ENCODE measurements around the gene NCR3LG1.

The NCR3LG1 gene

GRCh38 chr11:17382046-17382728 is 30.6 kb downstream of the NCR3LG1 start:
- TF ChIP-seq GATA2 (IDR thresholded peaks at IDR 0.05; ENCODE audit: low read depth, low read length) (no peak), GATA3 (IDR thresholded peaks at IDR 0.05; ENCODE audit: low read depth, low read length) (no peak)

GRCh38 chr11:17383461-17383860 is 31.9 kb downstream of the NCR3LG1 start:
- no peak for TF ChIP-seq GATA3 (IDR thresholded peaks at IDR 0.05; ENCODE audit: low read depth, low read length)
- TF ChIP-seq GATA2 (IDR thresholded peaks at IDR 0.05; ENCODE audit: low read depth, low read length): no peak

GRCh38 chr11:17384002-17384511 is 32.5 kb downstream of the NCR3LG1 start:
- TF ChIP-seq GATA2 (IDR thresholded peaks at IDR 0.05; ENCODE audit: low read depth, low read length) (no peak), GATA3 (IDR thresholded peaks at IDR 0.05; ENCODE audit: low read depth, low read length) (no peak)

GRCh38 chr11:17385492-17385891 is 33.9 kb downstream of the NCR3LG1 start:
- no peak for TF ChIP-seq GATA2 (IDR thresholded peaks at IDR 0.05; ENCODE audit: low read depth, low read length)
- TF ChIP-seq GATA3 (IDR thresholded peaks at IDR 0.05; ENCODE audit: low read depth, low read length): no peak

GRCh38 chr11:17385926-17386325 is 34.3 kb downstream of the NCR3LG1 start:
- no peak for TF ChIP-seq GATA3 (IDR thresholded peaks at IDR 0.05; ENCODE audit: low read depth, low read length)
- TF ChIP-seq GATA2 (IDR thresholded peaks at IDR 0.05; ENCODE audit: low read depth, low read length): no peak

GRCh38 chr11:17386331-17387084 is 34.9 kb downstream of the NCR3LG1 start:
- TF ChIP-seq GATA2 (IDR thresholded peaks at IDR 0.05; ENCODE audit: low read depth, low read length): no peak

GRCh38 chr11:17387254-17387653 is 35.7 kb downstream of the NCR3LG1 start:
- TF ChIP-seq GATA2 (IDR thresholded peaks at IDR 0.05; ENCODE audit: low read depth, low read length): no peak
- no peak for TF ChIP-seq GATA3 (IDR thresholded peaks at IDR 0.05; ENCODE audit: low read depth, low read length)

GRCh38 chr11:17387811-17388210 is 36.2 kb downstream of the NCR3LG1 start:
- no peak for TF ChIP-seq GATA3 (IDR thresholded peaks at IDR 0.05; ENCODE audit: low read depth, low read length)
- TF ChIP-seq GATA2 (IDR thresholded peaks at IDR 0.05; ENCODE audit: low read depth, low read length): no peak

GRCh38 chr11:17388609-17389210 is 37.1 kb downstream of the NCR3LG1 start, which contains the start of gene KCNJ11:
Gene KCNJ11 (minus strand): TSS chr11:17388659. CDS start chr11:17388091, 568 bp downstream.
- TF ChIP-seq GATA3 (IDR thresholded peaks at IDR 0.05; ENCODE audit: low read depth, low read length): no peak
- TF ChIP-seq GATA2 (IDR thresholded peaks at IDR 0.05; ENCODE audit: low read depth, low read length): no peak

- TF ChIP-seq GATA3 (IDR thresholded peaks at IDR 0.05; ENCODE audit: low read depth, low read length) (no peak), GATA2 (IDR thresholded peaks at IDR 0.05; ENCODE audit: low read depth, low read length) (no peak)
Measured at GRCh38 chr11:17389211-17389956, 37.8 kb downstream of the NCR3LG1 start.

GRCh38 chr11:17389957-17390649 is 38.5 kb downstream of the NCR3LG1 start:
- TF ChIP-seq GATA3 (IDR thresholded peaks at IDR 0.05; ENCODE audit: low read depth, low read length): no peak
- TF ChIP-seq GATA2 (IDR thresholded peaks at IDR 0.05; ENCODE audit: low read depth, low read length): no peak

- no peak for TF ChIP-seq GATA2 (IDR thresholded peaks at IDR 0.05; ENCODE audit: low read depth, low read length)
- no peak for TF ChIP-seq GATA3 (IDR thresholded peaks at IDR 0.05; ENCODE audit: low read depth, low read length)
Measured at GRCh38 chr11:17391493-17392355, 40.1 kb downstream of the NCR3LG1 start.

Data from SH-SY5Y (cell line).